ENCODE results near the gene CES2. TPM values are rescaled to one million over a fixed set of nuclear protein-coding genes. Genes with fewer than 3 reads are reported as not detected.

Gene CES2
- total RNA-seq, 1 experiment from 2014 or later: 35.4 TPM

- H2AFZ ChIP-seq (ENCODE audit: low read depth, low read length, poor library complexity, severe bottlenecking): no peak overlapping the region
- no peak overlapping the region for H3K9ac ChIP-seq (ENCODE audit: low read length)
- peaks cover 21 to 50% of the 10 kb centered on the region in 2 experiments for H3K4me1 ChIP-seq (ENCODE audit: control insufficient read depth in 1 of 2, insufficient read depth in 2 of 2, low read length in 2 of 2)
- H3K4me3 ChIP-seq (replicated peaks in 1 of 2; ENCODE audit: low read depth in 1 of 2, low read length in 2 of 2): peak overlapping the region; percentile 15 to 42
- RAD21 ChIA-PET (ENCODE audit: low non-redundant PET in 1 of 2, low total read pairs in 2 of 2, uncharacterized antibody in 2 of 2, unreplicated experiment in 2 of 2): no interaction called here
- no peaks in the 10 kb centered on the region for H4K20me1 ChIP-seq (ENCODE audit: insufficient read depth)
- H3K27ac ChIP-seq (ENCODE audit: low read depth, low read length): no peak overlapping the region; the same call in 1 of the 2 replicates
- no peaks in the 10 kb centered on the region for H3K27me3 ChIP-seq (ENCODE audit: insufficient read depth, low read length)
- CTCF ChIA-PET: no interaction called here
- peak overlapping the region; percentile 70 for H3K4me2 ChIP-seq (ENCODE audit: low read length)
- intact Hi-C loops (cut with micrococcal nuclease): no loop called here
- POLR2A ChIA-PET: no interaction called here
- ATAC-seq: peak; percentile 85
- no peak for DNase-seq (ENCODE audit: low read depth, low spot score)
- H3K36me3 ChIP-seq (ENCODE audit: control insufficient read depth in 1 of 2, insufficient read depth in 2 of 2, low read length in 2 of 2): no peaks in the 10 kb centered on the region
- H3K9me2 ChIP-seq (ENCODE audit: insufficient read depth): no peaks in the 10 kb centered on the region
- no peak for TF ChIP-seq ATF3 (IDR thresholded peaks at IDR 0.05)
- peak in 1 of 3 experiments; percentile 45; a peak in 3 of 6 replicates for TF ChIP-seq CTCF (IDR thresholded peaks at IDR 0.05 in 2 of 3, conservative IDR thresholded peaks at IDR 0.05 in 1 of 3; ENCODE audit: borderline replicate concordance in 1 of 3, insufficient read depth in 1 of 3, low read depth in 2 of 3, low read length in 2 of 3)
- BruUV-seq (replicated peaks): no TSS peak
- no peaks in the 10 kb centered on the region for H3K9me3 ChIP-seq (ENCODE audit: control insufficient read depth in 1 of 2, insufficient read depth in 1 of 2, low read depth in 1 of 2, low read length in 2 of 2)
- H3K79me2 ChIP-seq (ENCODE audit: insufficient read depth, low read length): no peaks in the 10 kb centered on the region
Observed at GRCh38 chr16:66924527-66925321, 10.6 kb upstream of the CES2 start.

GRCh38 chr16:66925322-66925840 is 9.9 kb upstream of the CES2 start, which contains the start of gene RRAD:
RRAD (minus strand) TSS chr16:66925535; CDS start chr16:66925179, 356 bp downstream.
- peaks cover 21 to 50% of the 10 kb centered on the region in 2 experiments for H3K4me1 ChIP-seq (ENCODE audit: control insufficient read depth in 1 of 2, insufficient read depth in 2 of 2, low read length in 2 of 2)
- ATAC-seq: peak; percentile 17
- no peak within 1 kb of the TSS; the same call in 1 of the 2 replicates for H3K27ac ChIP-seq (ENCODE audit: low read depth, low read length)
- CTCF ChIA-PET: no interaction called here
- no peak within 1 kb of the TSS for H3K9ac ChIP-seq (ENCODE audit: low read length)
- H4K20me1 ChIP-seq (ENCODE audit: insufficient read depth): no peaks in the 10 kb centered on the region
- no peak for DNase-seq (ENCODE audit: low read depth, low spot score)
- H3K36me3 ChIP-seq (ENCODE audit: control insufficient read depth in 1 of 2, insufficient read depth in 2 of 2, low read length in 2 of 2): no peaks in the 10 kb centered on the region
- no peaks in the 10 kb centered on the region for H3K9me2 ChIP-seq (ENCODE audit: insufficient read depth)
- peak within 1 kb of the TSS; percentile 15 to 42 for H3K4me3 ChIP-seq (replicated peaks in 1 of 2; ENCODE audit: low read depth in 1 of 2, low read length in 2 of 2)
- no peaks in the 10 kb centered on the region for H3K27me3 ChIP-seq (ENCODE audit: insufficient read depth, low read length)
- H3K79me2 ChIP-seq (ENCODE audit: insufficient read depth, low read length): no peaks in the 10 kb centered on the region
- no peak within 1 kb of the TSS for H2AFZ ChIP-seq (ENCODE audit: low read depth, low read length, poor library complexity, severe bottlenecking)
- TF ChIP-seq POLR2A (IDR thresholded peaks at IDR 0.05; ENCODE audit: borderline replicate concordance, extremely low read depth, insufficient read depth, insufficient read length): no peak
- TF ChIP-seq ZFX (IDR thresholded peaks at IDR 0.05): no peak
- TF ChIP-seq SIN3A (IDR thresholded peaks at IDR 0.05; ENCODE audit: low read depth): no peak
- no peak for TF ChIP-seq ELF1 (IDR thresholded peaks at IDR 0.05; ENCODE audit: borderline replicate concordance, low read depth)
- no peak for TF ChIP-seq SP1 (IDR thresholded peaks at IDR 0.05; ENCODE audit: low read depth)
- no peak for TF ChIP-seq JUND (IDR thresholded peaks at IDR 0.05)
- TF ChIP-seq ATF3 (IDR thresholded peaks at IDR 0.05): no peak
- TF ChIP-seq ZBTB33 (IDR thresholded peaks at IDR 0.05; ENCODE audit: extremely low read depth, insufficient replicate concordance, low read length): no peak
- no peak for TF ChIP-seq REST (IDR thresholded peaks at IDR 0.05; ENCODE audit: low read depth)
- no peaks in the 10 kb centered on the region for H3K9me3 ChIP-seq (ENCODE audit: control insufficient read depth in 1 of 2, insufficient read depth in 1 of 2, low read depth in 1 of 2, low read length in 2 of 2)
- no TSS peak for BruUV-seq (replicated peaks)
- peak within 1 kb of the TSS; percentile 70 for H3K4me2 ChIP-seq (ENCODE audit: low read length)
- intact Hi-C loops (cut with micrococcal nuclease): no loop called here
- RAD21 ChIA-PET (ENCODE audit: low non-redundant PET in 1 of 2, low total read pairs in 2 of 2, uncharacterized antibody in 2 of 2, unreplicated experiment in 2 of 2): no interaction called here
- POLR2A ChIA-PET: no interaction called here

Measured in HCT116 (cell line).